ENCODE data around the gene MTIF2.
"Not testable (repeated sequence)": the region's sequence is repeated elsewhere in the genome, so short reads cannot be mapped to it uniquely, and the experiment has no call there.

The MTIF2 gene

DNA sequence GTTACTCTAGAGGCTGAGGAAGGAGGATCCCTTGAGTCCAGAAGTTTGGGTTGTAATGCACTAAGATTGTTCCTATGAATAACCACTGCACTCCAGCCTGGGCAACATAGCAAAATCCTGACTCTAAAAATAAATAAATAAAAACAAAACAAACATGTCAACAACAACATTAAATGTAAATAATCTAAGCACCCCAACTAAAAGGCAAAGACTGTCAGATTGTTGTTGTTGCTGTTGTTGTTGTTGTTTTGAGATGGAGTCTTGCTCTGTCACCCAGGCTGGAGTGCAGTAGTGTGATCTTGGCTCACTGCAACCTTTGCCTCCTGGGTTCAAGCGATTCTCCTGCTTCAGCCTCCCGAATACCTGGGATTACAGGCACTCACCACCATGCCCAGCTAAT, 77.1 kb downstream of the MTIF2 start:
- not testable (repeated sequence) for DNase-seq (ENCODE audit: low read depth)

DNA sequence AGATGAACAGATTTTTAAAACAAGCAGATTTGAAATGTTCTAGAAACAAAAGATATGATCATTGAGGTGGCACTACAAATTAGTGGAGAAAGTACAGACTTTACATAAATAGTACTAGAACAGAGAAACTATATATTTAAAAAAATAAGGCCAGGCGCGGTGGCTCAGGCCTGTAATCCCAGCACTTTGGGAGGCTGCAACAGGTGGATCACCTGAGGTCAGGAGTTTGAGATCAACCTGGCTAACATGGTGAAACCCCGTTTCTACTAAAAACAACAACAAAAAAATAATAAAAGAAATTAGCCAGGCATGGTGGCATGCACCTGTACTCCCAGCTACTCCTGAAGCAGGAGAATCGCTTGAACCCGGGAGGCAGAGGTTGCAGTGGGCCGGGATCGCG, 82.2 kb downstream of the MTIF2 start:
- not testable (repeated sequence) for DNase-seq (ENCODE audit: low read depth)

Measured in fibroblast of the conjunctiva (primary cell).